ENCODE measurements around the gene PDHX. TPM values are rescaled to one million over a fixed set of nuclear protein-coding genes. Genes with fewer than 3 reads are reported as not detected.

The PDHX gene
- total RNA-seq, 4 donors from 2014 or later, result 18.0 to 30.5 (median 26.2) TPM

GRCh38 chr11:35031867-35032266 is 115.4 kb downstream of the PDHX start:
- H3K4me3 ChIP-seq (ENCODE audit: low read depth, poor library complexity, severe bottlenecking), result no peak overlapping the region
- TF ChIP-seq CTCF (IDR thresholded peaks at IDR 0.05) (no peak), POLR2A (IDR thresholded peaks at IDR 0.05) (no peak)
- intact Hi-C loops (cut with DNase I; ENCODE audit: low total_unique reads), result loop anchor here (10.0 kb wide), 1 partner anchor 93 kb away; no protein-coding TSS in a partner anchor
- WGBS, 2 donors, result 21 to 41% methylated on average over 1 of the region's 1 CpG
- DNase-seq (ENCODE audit: low spot score in 2 of 2), result peak in 1 of 2 donors; percentile 66

- DNase-seq (ENCODE audit: low spot score in 2 of 2), result no peak
- no peak for TF ChIP-seq POLR2A (IDR thresholded peaks at IDR 0.05)
- TF ChIP-seq CTCF (IDR thresholded peaks at IDR 0.05), result no peak
- intact Hi-C loops (cut with DNase I; ENCODE audit: low total_unique reads), result loop anchor here (10.0 kb wide), 1 partner anchor 92 kb away; no protein-coding TSS in a partner anchor
- H3K4me3 ChIP-seq (ENCODE audit: low read depth, poor library complexity, severe bottlenecking), result no peak overlapping the region
- 93 to 95% methylated on average over 6 of the region's 6 CpGs for WGBS, 2 donors
Measured at GRCh38 chr11:35033011-35033410, 116.6 kb downstream of the PDHX start.

GRCh38 chr11:35034401-35034800 is 118.0 kb downstream of the PDHX start:
- WGBS, 2 donors, result 96% methylated on average over 3 of the region's 3 CpGs

GRCh38 chr11:35035894-35036408 is 119.5 kb downstream of the PDHX start:
- 66 to 79% methylated on average over 3 of the region's 3 CpGs for WGBS, 2 donors
- no peak for DNase-seq (ENCODE audit: low spot score in 2 of 2)
- no peak for TF ChIP-seq POLR2A (IDR thresholded peaks at IDR 0.05)
- TF ChIP-seq CTCF (IDR thresholded peaks at IDR 0.05), result no peak
- intact Hi-C loops (cut with DNase I; ENCODE audit: low total_unique reads), result loop anchor here (10.0 kb wide), 1 partner anchor 89 kb away; no protein-coding TSS in a partner anchor
- no peak overlapping the region for H3K4me3 ChIP-seq (ENCODE audit: low read depth, poor library complexity, severe bottlenecking)

More at GRCh38 chr11:35034401-35034800, 118.0 kb downstream of the PDHX start:
- TF ChIP-seq POLR2A (IDR thresholded peaks at IDR 0.05) (no peak), CTCF (IDR thresholded peaks at IDR 0.05) (no peak)
- intact Hi-C loops (cut with DNase I; ENCODE audit: low total_unique reads), result loop anchor here (10.0 kb wide), 1 partner anchor 90 kb away; no protein-coding TSS in a partner anchor
- no peak overlapping the region for H3K4me3 ChIP-seq (ENCODE audit: low read depth, poor library complexity, severe bottlenecking)
- no peak for DNase-seq (ENCODE audit: low spot score in 2 of 2)

GRCh38 chr11:35036639-35037038 is 120.2 kb downstream of the PDHX start:
- H3K4me3 ChIP-seq (ENCODE audit: low read depth, poor library complexity, severe bottlenecking), result no peak overlapping the region
- no peak for DNase-seq (ENCODE audit: low spot score in 2 of 2)
- 37 to 62% methylated on average over 3 of the region's 3 CpGs for WGBS, 2 donors
- TF ChIP-seq CTCF (IDR thresholded peaks at IDR 0.05) (no peak), POLR2A (IDR thresholded peaks at IDR 0.05) (no peak)
- intact Hi-C loops (cut with DNase I; ENCODE audit: low total_unique reads), result loop anchor here (10.0 kb wide), 1 partner anchor 88 kb away; no protein-coding TSS in a partner anchor
